ENCODE measurements around the gene RIIAD1.

DNA sequence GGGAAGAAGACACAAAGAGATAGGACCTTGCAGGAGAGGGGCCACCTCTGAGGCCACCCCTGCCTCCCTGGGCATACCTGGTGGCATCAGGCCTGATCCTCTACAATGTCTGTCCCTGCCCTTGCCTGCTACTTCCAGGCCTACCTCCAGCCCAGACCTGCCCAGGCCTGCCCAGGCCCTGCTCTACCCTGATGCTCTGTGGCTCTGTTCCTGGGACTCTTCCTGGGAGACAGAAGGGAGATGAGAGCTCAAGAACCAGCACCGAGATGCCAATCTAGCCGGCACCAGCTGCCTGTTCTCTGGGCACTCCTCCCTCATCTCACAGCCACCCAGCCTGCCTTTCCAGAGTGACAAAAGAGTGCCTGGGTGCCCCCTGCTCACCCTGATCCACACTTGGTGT lies 7.4 kb upstream of the RIIAD1 start:
- TF ChIP-seq POLR2A (IDR thresholded peaks at IDR 0.05; ENCODE audit: low read depth, low read length): no peak
- TF ChIP-seq, protein P1, sequence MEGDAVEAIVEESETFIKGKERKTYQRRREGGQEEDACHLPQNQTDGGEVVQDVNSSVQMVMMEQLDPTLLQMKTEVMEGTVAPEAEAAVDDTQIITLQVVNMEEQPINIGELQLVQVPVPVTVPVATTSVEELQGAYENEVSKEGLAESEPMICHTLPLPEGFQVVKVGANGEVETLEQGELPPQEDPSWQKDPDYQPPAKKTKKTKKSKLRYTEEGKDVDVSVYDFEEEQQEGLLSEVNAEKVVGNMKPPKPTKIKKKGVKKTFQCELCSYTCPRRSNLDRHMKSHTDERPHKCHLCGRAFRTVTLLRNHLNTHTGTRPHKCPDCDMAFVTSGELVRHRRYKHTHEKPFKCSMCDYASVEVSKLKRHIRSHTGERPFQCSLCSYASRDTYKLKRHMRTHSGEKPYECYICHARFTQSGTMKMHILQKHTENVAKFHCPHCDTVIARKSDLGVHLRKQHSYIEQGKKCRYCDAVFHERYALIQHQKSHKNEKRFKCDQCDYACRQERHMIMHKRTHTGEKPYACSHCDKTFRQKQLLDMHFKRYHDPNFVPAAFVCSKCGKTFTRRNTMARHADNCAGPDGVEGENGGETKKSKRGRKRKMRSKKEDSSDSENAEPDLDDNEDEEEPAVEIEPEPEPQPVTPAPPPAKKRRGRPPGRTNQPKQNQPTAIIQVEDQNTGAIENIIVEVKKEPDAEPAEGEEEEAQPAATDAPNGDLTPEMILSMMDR (IDR thresholded peaks at IDR 0.05; ENCODE audit: extremely low read depth in 1 of 2, insufficient read depth in 1 of 2, low read depth in 1 of 2, low read length in 2 of 2): no peak
- TF ChIP-seq MYC (IDR thresholded peaks at IDR 0.05; ENCODE audit: low read depth, low read length): no peak
